GM21367 (cell line): ENCODE data around the gene PDK4.
"Not testable (repeated sequence)": the region's sequence is repeated elsewhere in the genome, so short reads cannot be mapped to it uniquely, and the experiment has no call there.

Source experiments
- ATAC-seq: cut with Tn5 transposase; IDR thresholded peaks from one replicate; pipeline ENCODE4 v1.9.1; 2021; ENCODE audit not compliant: unreplicated experiment

PDK4 gene

DNA sequence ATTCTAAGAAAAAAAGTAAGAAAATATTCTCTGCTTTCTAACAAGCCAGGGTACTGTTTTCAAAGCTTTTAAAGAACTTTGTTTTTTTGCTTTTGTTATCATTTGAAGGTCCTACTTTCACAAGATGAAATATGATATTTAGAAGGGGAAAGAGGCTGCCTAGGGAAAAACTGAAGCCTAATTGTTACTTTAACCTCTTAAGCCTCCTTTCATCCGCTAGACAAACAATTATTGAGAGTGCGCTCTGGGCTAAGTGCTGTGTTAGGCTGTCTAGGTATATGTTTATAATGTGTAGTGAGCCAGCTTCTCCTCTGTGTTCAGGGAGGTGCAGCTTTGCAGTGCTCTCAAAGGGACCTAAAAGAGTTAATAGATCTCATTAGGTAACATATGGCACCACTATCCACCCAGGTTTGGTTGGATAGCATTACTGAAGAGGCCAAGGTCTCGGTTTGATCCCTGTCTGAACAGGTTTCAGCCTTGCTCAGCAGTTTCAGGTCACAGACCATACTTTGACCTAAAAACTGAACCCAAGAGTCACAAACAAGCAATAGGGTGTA is 17.9 kb downstream of the PDK4 start:
- no peak for ATAC-seq

DNA sequence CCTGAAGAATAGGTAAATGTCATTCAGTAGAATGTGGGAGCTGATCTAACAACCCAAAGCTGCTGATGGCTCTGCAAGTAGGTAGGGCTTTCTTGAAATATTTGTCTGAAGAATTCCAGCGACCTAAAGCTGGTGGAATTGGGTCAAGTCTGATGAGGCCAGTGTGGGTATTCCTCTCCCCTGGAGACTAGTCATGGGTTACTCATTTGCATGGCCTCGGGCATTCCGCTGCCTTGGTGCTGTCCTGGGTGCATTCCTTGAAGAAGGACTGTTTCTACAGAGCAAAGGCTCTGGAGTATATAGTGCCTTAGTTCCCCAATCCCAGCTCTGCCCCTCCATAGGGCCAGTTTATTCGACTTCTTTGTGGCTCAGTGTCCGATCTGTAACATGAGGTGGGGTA is 19.2 kb downstream of the PDK4 start:
- ATAC-seq: no peak

DNA sequence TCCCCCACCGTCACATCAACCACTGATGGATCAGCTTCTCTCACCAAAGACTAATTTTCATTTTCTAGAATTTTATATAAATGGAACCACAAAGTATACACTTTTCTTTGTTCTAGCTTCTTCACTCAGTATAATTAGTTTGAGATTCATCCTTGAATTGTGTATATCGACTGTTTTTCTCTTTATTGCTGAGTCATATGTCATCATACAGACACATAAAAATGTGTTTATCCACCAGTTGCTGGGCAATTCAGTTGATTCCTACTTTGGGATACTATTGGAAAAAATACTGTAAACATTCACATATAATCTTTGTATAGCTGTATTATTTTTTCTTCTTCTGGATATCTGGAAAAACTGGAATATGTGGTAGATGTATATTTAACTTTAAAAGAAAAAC is 26.6 kb downstream of the PDK4 start:
- no peak for ATAC-seq

DNA sequence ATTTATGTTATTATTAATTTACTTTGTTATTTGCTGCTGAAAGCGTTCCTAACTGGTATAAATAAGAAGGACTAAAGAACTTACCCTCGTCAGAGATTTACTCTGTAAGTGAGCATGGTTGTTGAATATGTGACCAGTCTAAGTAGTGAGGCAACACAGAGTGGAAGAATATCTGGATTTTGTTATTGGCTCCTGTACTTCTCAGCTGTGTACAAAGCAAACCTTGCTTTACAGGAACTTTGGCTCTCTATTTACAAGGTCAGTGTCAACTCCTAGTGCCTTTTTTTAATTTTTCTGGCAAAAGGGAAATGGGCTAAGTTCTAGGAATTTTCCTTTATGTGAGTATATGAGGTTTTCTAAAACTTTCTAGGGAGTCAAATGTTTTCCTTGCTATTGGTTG is 35.6 kb downstream of the PDK4 start:
- ATAC-seq: no peak

DNA sequence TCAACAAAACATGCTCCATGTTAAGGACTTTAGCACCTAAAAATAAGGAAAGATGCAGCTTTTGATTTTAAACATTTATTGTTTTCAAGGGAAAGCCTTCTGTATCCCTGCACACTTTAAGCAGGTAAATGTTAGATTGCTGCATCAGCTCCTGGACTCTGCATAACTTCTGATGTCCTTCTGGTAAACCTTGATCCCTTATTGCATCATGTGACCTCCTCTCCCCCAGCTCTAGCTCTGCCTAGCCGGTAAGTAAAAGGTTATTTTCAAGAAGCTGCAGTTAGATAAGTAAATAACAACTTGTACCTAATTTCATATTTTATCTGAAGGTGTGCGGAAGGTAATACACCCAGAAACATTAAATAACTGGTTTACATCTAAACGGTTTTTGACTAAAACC is 37.5 kb downstream of the PDK4 start:
- ATAC-seq: no peak

DNA sequence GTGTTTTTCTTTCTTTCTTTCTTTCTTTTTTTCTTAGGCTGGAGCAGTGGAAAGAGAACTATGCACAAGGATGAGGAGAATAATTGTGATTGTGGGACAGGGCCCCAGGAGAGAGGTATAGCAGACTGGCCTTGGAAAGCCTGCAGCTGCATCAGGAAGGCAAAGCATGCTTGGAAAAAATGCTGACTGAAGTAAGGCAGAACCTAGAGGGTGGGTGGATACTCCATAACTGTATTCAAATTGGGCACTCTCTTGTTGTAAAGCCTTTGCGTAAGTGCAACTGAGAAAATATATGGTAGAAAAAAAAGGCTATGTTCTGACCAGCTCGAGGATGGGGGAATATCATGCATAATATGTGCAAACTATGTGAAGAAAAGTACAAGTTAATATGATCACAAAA is 39.5 kb downstream of the PDK4 start:
- no peak for ATAC-seq

DNA sequence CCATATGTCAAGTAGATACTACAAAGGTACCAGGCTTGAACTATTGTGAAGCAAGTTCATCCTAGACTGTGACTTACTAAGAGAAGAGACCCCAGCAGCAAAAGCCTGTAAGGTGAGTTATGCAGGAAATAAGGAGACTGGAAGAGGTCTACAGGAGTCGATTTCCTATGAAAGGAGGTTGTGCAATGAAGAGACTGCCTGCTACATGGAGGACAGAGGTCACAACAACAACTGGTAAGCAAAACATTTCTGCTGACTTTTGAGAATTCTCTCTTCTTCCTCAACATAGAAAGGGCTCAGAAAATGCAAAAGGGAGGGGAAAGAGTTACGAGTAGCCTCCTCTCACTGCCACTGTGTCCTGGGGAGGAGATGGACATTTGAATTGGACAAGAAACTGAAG is 42.4 kb downstream of the PDK4 start:
- no peak for ATAC-seq

DNA sequence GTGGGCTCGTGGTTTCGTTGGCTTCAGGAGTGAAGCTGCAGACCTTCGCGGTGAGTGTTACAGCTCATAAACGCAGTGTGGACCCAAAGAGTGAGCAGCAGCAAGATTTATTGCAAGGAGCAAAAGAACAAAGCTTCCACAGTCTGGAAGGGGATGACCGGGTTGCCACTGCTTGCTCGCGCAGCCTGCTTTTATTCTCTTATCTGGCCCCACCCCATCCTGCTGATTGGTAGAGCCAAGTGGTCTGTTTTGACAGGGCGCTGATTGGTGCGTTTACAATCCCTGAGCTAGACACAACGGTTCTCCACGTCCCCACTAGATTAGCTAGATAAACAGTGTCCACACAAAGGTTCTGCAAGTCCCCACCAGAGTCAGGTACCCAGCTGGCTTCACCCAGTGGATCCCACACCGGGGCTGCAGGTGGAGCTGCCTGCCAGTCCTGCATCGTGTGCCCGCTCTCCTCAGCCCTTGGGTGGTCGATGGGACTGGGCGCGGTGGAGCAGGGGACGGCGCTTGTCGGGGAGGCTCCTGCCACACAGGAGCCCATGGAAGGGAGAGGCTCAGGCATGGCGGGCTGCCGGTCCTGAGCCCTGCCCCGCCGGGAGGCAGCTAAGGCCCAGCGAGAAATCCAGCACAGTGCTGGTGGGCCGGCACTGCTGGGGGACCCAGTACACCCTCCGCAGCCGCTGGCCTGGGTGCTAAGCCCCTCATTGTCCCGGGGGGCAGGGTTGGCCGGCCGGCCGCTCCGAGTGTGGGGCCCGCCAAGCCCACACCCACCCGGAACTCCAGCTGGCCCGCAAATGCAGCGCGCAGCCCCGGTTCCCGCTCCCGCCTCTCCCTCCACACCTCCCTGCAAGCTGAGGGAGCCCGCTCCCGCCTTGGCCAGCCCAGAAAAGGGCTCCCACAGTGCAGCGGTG is 44.0 kb downstream of the PDK4 start:
- ATAC-seq: not testable (repeated sequence)

DNA sequence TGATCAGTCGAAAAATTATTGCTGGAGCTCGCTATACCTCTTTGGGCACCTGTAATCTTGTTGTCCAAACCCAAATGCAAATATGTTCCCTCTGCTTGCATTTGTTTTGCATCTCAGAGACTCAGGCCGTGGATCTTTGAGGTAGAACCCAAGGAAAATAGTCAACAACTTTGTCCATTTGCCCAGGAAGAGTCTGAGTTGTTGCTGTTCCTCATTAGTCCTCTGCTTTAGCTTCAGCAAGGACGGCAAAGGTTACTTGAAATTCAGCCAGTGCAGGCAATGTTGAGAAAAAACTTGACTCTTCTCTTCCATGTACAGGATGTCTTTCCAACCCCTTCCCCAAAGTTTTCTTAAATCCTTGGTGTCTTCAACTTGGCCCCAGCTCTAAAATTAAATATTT is 45.8 kb downstream of the PDK4 start:
- ATAC-seq: no peak

DNA sequence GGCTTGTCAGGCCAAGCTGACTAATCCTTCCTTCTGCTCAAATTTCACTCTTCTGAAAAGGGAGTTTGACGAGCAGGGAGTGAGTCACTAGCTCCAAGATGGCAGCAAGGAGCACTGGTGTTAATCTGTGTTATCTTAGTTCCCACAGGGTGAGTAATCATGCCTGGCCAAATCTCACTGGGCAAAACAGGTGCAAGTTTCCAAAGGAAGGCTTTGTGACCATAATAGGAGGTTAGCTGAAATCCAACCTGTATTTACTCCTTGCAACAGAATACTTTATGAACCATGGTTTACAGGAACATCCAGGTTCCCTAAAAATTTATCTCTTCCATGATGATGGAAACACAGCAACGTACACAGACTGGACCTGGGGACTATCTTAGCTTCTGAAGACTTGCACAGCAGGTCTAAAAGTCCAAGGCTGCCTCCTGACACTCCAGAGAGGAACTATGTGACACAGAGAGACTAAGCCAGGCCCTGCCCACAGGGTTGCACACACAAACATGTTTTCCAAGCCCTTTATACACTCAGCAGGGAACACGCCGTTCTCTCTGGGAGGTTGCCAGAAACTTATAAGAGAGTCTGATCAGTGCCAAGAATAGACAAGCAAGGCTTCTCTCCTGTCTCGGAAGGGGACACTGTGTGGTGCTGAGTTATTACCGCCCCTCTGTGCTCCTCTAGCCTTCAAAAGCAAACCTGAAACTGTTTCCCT is 46.3 kb downstream of the PDK4 start:
- ATAC-seq: no peak

DNA sequence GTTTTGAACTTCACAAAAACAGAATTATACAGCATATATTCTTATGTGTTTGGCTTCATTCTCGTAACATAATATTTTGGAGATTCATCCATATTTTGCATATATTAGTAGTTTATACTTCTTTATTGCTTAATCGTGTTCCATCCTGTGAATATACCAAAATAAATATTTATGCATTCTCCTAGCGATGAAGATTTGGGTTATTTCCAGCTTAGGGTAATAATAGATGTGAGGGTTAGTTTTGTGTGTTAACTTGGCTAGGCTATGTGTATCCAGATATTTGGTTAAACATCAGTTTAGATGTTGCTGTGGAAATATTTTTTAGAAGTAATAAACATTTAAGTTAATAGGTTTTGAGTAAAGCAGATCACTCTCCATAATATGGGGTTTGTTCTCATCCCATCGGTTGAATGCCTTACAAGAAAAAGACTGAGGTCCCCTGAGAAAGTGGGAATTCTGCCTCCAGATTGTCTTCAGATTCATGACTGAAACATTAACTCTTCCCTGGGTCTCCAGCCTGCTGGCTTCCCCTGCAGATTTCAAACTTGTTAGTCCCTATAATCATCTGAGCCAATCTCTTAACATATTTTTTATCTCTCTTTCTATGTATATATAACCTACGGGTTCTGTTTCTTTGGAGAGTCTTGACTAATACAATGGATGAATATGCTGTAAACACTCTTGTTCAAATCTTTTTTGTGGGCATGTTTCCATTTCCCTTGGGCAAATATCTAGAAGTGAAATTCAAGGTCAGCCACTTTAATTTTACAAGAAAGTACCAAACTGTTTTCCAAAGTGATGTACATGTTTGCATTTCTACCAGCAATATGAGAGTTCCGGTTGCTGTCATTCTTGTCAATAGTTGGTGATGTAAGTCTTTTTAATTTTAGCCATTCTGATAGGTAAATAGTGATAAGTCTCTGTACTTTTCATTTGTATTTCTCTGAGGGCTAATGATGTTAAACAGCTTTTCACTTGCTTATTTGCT is 48.7 kb downstream of the PDK4 start:
- no peak for ATAC-seq

DNA sequence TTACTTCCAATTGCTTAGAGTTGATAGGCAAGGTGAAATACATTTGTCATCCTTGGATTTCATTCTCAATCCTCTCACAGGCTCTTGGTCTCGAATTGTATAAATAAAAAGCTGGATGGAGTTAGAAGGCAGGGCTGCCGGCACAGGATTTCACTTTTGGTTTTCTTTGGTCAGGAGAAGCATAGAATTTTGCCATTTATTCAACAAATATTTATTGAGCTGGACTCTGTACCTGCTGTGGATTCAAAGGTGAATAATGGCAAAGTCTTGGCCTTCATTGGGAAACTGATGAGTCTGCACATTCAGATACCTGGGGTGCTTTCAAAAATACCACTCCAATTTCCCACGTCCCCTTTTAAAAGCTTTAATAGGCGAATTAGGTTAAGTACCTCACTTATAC is 49.7 kb downstream of the PDK4 start:
- ATAC-seq: no peak

DNA sequence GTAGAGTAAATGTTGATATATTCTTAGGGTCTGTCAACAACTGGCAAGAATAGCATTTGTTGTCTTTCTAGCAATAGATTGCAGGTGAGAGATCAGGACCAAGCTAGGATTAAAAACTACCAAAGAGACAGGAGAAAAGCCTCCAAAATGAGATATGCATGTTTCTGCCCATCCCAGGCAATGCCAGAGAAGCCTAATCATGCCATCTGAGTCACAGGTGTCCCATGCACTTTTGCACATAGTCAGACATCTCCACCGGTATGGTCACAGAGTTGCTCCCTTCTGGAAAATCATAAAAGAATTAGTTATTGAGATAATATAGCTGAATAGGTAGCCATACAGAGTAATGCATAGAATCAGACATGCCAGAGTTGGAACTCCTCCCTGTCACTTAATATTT is 50.6 kb downstream of the PDK4 start:
- ATAC-seq: no peak

DNA sequence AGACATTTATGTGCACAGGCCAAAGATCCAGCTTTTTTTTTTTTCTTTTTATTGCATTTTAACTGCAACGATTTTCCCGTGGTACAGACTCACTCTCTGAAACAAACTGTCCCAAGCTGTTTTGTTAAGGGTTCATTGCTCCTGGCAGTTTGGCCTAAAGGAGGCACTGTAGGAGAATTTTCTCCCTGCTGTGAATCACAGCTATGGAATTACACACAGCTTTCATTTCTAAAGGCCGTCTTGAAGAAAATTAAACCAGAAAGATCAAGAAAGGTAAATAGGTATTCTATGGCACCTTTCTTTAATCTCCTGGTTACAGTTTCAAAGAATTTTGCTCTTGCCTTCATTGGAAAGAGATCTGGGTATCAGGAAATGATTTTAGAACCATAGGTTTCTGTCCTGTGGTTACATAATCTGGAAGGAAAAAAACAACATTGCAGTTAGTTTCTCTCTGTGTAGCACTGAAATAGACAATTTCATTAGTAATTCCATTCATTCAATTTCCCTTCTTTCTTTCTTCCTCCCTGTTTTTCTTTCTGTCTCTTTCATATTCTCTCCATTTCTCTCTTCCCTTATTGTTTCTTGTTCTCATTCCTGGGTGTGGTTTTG is 51.2 kb downstream of the PDK4 start:
- no peak for ATAC-seq

DNA sequence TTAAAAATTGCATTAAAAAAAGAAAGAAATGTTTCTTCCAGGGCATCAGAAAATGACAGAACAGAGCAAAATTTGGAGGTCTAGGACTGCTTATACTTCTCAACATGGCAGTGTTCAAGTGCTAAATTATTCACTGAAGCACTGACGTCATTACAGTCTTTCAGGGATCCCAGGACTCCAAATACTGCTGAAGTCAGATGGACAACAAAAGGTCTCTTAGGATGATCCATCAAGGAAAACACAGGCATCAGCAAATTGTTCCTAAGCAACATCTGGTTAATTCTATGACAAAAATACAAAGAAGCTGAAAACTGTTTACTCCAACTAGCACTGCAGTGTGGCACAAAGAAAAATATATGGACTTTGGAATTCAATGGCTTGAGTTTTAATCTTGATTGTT is 52.1 kb downstream of the PDK4 start:
- no peak for ATAC-seq

DNA sequence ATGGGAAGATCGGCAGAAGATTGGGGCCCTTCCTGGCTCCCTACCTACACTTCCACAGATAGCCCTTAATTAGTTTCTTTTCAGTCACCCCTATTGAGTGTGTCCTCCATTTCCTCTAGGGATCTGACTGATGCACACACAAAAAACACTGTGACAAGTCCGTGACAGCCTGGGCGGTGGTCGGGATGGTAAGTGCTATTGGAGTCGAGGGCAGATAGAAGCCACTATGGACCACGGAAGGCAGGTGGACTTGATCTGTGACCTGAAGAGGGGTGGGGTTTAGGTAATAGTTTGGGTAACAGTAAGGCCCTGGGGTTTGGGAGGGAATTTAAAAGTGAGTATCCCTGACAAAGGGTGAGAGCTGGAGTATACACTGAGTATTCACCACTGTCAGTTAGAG is 53.0 kb downstream of the PDK4 start:
- ATAC-seq: no peak

DNA sequence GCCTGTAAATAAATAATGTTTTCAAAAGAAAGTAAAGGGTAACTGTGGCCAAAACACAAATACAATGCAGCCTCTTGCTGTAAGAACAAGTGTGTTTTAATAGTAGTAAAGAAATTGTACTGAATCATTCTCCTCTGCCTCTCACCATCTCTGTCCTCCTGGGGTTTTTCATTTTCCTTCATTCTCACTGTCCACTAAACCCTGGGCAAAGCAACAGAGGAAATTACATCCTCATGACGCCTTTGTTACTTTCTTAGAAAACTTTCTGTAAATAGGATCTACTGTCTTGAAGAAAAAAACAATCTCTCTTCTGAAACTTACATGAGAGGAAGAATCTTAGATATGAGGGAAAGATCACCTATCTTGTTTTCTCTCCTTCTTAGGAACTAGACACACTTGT is 56.0 kb downstream of the PDK4 start:
- ATAC-seq: no peak

DNA sequence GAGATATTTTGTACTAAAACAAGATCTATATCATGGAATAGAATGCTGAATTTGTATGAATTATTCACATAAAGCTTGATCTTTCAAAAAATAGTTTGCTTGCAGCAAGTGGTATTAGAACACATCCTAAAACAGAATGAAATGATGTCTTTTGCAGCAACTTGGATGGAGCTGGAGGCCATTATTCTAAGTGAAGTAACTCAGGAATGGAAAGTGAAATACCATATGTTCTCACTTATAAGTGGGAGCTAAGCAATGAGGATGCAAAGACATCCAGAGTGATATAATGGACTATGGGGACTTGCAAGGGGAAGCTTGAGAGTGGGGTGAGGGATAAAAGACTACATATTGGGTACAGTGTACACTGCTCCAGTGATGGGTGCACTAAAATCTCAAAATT is 56.9 kb downstream of the PDK4 start:
- ATAC-seq: no peak

DNA sequence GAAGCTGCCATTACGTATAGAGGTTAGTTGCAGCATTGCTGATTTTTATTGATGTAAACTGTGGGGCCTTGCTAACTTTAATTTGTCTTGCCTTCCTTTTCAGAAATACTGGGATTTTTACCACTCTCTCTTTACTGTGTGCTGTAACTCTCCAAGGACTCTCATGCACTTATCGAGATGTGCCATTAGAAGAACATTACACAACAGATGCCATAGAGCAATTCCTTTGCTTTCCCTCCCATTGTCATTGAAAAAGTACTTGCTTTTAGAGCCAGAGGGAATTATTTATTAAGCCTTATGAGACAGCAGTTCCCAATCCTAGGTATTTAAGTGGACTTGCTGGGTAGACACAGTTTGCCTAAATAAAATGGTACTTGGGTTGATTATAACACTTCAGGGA is 58.8 kb downstream of the PDK4 start:
- no peak for ATAC-seq

DNA sequence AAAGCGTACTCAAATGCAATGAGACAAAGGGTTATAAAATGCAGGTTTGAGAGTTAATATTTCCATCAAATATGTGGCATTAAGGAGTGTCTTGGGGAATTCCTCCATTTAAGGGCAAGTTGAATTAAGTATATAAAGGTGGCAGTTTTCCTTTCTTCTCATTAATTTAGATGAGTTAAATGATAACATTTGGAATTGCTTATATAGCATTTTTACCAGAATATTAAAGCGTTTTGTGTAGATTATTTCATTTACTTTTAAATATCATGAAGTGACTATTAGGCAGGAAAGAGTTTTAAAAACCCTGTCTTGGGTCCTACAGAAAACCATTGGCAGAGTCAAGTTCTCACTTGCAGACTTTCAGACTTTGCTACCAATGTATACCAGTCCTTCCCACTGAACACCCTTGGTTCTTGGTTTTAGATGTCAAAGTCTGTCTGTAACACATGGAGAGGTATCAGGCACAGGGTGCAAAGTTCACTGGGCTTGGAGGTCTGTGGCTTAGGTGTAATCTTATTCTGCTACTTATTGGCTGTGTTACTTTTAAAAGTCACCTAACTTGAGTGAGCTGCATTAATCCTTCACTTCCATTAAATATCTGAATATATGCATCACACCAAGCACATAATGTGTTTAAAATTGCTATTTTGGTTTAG is 59.5 kb downstream of the PDK4 start:
- ATAC-seq: no peak
